Lower leg skin (tissue), 4 donors: ENCODE results near the gene DLG5. TPM values are rescaled to one million over a fixed set of nuclear protein-coding genes. Genes with fewer than 3 reads are reported as not detected.

Source experiments
- DNase-seq, 2 donors: peaks; one replicate each; pipeline ENCODE4 v3.0.0-alpha.2; 2019; ENCODE audit warnings: low spot score in 2 of 2
- H3K4me3 ChIP-seq: fragments of 200-600 bp; sonication (generic); 2 replicates; pipeline ENCODE4 v1.5.1; 2017; ENCODE audit warnings: mild to moderate bottlenecking, low read depth; ENCODE audit not compliant: poor library complexity, severe bottlenecking
- CTCF ChIP-seq, 3 donors: fragments of 450-650 bp; IDR thresholded peaks; one replicate each; pipeline ENCODE4 v1.5.1; 2016; ENCODE audit warnings: antibody characterized with exemption in 3 of 3, mild to moderate bottlenecking in 3 of 3, moderate library complexity in 2 of 3
- POLR2A ChIP-seq, 2 donors: fragments of 450-650 bp; IDR thresholded peaks; one replicate each; pipeline ENCODE4 v1.6.1; 2016 to 2017; ENCODE audit warnings: antibody characterized with exemption in 2 of 2, mild to moderate bottlenecking in 1 of 2, moderate library complexity in 1 of 2
- WGBS, 2 donors: methylation state at CpG; one replicate each; pipeline ENCODE4 v1.1.5; 2018; 5-methylcytosine and 5-hydroxymethylcytosine counted together
- intact Hi-C: fragments of 100-400 bp; cut with DNase I; formaldehyde crosslinking; loops from one replicate; pipeline ENCODE4 v1.15.0; 2023; ENCODE audit warnings: low total_unique reads
- total RNA-seq, 4 donors: library from RNA; depleted of rRNA; stranded (reverse); fragments of >200 nt; gene quantifications; one replicate each; pipeline ENCODE4 v1.1.0, GENCODE V29; 2016

The DLG5 gene
- total RNA-seq, 4 donors from 2014 or later, result 91.9 to 165 (median 103) TPM

GRCh38 chr10:77821551-77821950, 105.0 kb downstream of the DLG5 start:
- no peak overlapping the region for H3K4me3 ChIP-seq
- 83% methylated on average over 12 of the region's 12 CpGs; no CpG with 5 or more reads in 1 of the 2 donors for WGBS, 2 donors
- TF ChIP-seq CTCF (IDR thresholded peaks at IDR 0.05) (no peak), POLR2A (IDR thresholded peaks at IDR 0.05) (no peak)
- intact Hi-C loops, result no loop called here
- DNase-seq, result no peak

GRCh38 chr10:77821036-77821435, 105.5 kb downstream of the DLG5 start:
- no peak for DNase-seq
- TF ChIP-seq CTCF (IDR thresholded peaks at IDR 0.05), result no peak
- TF ChIP-seq POLR2A (IDR thresholded peaks at IDR 0.05), result no peak
- WGBS, 2 donors, result 98% methylated on average over 11 to 15 of the region's 15 CpGs
- intact Hi-C loops, result no loop called here
- no peak overlapping the region for H3K4me3 ChIP-seq

- no peak overlapping the region for H3K4me3 ChIP-seq
- WGBS, 2 donors, result 78 to 85% methylated on average over 9 of the region's 9 CpGs
- TF ChIP-seq CTCF (IDR thresholded peaks at IDR 0.05), result no peak
- no peak for TF ChIP-seq POLR2A (IDR thresholded peaks at IDR 0.05)
- intact Hi-C loops, result no loop called here
- no peak for DNase-seq
Measured at GRCh38 chr10:77820349-77820748, 106.2 kb downstream of the DLG5 start.

GRCh38 chr10:77819210-77820112, 107.1 kb downstream of the DLG5 start:
- 81 to 91% methylated on average over 18 of the region's 20 CpGs for WGBS, 2 donors
- TF ChIP-seq CTCF (IDR thresholded peaks at IDR 0.05) (no peak), POLR2A (IDR thresholded peaks at IDR 0.05) (no peak)
- DNase-seq, result no peak
- intact Hi-C loops, result no loop called here
- no peak overlapping the region for H3K4me3 ChIP-seq

GRCh38 chr10:77818378-77818777, 108.2 kb downstream of the DLG5 start:
- no peak overlapping the region for H3K4me3 ChIP-seq
- TF ChIP-seq POLR2A (IDR thresholded peaks at IDR 0.05) (no peak), CTCF (IDR thresholded peaks at IDR 0.05) (no peak)
- intact Hi-C loops, result no loop called here
- no peak for DNase-seq
- WGBS, 2 donors, result 82 to 89% methylated on average over 4 of the region's 4 CpGs
